ENCODE results near the gene PRPF40B. TPM values are rescaled to one million over a fixed set of nuclear protein-coding genes. Genes with fewer than 3 reads are reported as not detected.

The PRPF40B gene
- total RNA-seq, 3 donors from 2014 or later, result 10.4 to 34.0 (median 32.8) TPM

DNA sequence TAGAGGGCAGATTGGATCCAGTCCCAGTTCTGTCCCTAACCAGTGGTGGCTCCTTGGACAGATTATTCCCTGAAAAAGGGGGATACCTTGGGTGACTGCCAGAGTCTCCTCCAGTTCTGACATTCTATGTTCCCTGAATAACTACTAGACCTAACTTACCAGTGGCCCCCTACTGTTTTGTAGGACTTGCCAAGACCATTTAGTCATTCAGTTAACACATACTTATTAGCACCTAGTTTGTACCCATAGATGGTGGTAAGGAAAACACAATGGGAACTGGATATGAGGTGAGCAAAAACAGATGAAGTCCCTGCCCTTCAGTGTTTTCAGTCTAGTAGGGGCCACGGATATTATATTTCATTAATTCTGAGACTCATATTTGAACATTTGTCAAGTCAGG lies 3.5 kb downstream of the PRPF40B start:
- H3K27ac ChIP-seq, result no peak overlapping the region
- H3K36me3 ChIP-seq, result no peaks in the 10 kb centered on the region
- no peaks in the 10 kb centered on the region for H3K27me3 ChIP-seq
- H3K4me3 ChIP-seq, result no peak overlapping the region
- H3K9me3 ChIP-seq, result no peaks in the 10 kb centered on the region
- intact Hi-C loops (cut with DNase I; ENCODE audit: low total_unique reads), result no loop called here
- H3K4me1 ChIP-seq, result peaks cover 0 to 3% of the 10 kb centered on the region in 2 donors
- DNase-seq (ENCODE audit: low spot score in 2 of 2), result no peak
- TF ChIP-seq POLR2A (IDR thresholded peaks at IDR 0.05) (no peak), POLR2AphosphoS5 (IDR thresholded peaks at IDR 0.05) (no peak)
- TF ChIP-seq, protein P1, sequence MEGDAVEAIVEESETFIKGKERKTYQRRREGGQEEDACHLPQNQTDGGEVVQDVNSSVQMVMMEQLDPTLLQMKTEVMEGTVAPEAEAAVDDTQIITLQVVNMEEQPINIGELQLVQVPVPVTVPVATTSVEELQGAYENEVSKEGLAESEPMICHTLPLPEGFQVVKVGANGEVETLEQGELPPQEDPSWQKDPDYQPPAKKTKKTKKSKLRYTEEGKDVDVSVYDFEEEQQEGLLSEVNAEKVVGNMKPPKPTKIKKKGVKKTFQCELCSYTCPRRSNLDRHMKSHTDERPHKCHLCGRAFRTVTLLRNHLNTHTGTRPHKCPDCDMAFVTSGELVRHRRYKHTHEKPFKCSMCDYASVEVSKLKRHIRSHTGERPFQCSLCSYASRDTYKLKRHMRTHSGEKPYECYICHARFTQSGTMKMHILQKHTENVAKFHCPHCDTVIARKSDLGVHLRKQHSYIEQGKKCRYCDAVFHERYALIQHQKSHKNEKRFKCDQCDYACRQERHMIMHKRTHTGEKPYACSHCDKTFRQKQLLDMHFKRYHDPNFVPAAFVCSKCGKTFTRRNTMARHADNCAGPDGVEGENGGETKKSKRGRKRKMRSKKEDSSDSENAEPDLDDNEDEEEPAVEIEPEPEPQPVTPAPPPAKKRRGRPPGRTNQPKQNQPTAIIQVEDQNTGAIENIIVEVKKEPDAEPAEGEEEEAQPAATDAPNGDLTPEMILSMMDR (IDR thresholded peaks at IDR 0.05), result no peak

DNA sequence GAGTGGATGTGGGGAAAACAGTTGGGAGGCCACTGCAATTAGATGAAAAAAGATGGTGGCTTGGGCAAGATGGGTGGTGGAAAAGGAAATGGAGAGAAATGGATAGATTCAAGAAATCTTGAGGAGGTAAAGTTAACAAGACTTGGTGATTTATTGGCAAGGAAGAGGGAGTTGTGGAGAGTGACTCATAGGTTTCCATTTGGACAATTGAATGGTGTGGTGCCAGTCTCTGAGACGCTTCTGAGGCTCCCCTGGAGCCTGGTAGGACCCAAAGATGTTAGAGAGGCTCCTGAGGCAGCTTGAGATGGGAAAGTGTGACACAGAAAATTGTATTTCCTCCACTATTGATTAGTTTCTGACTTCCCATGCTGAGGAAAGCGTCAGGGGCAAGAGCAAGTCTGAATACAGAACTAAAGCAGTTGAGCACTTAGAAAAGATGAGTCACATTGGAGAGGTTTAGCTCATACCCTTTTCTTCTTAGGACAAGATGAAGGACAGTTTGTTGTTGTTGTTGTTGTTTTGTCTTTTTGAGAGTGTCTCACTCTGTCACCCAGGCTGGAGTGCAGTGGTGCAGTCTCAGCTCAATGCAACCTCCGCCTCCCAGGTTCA lies 4.5 kb downstream of the PRPF40B start:
- H3K27ac ChIP-seq, result no peak overlapping the region
- intact Hi-C loops (cut with DNase I; ENCODE audit: low total_unique reads), result no loop called here
- no peak for DNase-seq (ENCODE audit: low spot score in 2 of 2)
- TF ChIP-seq POLR2AphosphoS5 (IDR thresholded peaks at IDR 0.05) (no peak), POLR2A (IDR thresholded peaks at IDR 0.05) (no peak)
- TF ChIP-seq, protein P1 (IDR thresholded peaks at IDR 0.05), result no peak
- H3K4me3 ChIP-seq, result no peak overlapping the region
- no peaks in the 10 kb centered on the region for H3K9me3 ChIP-seq
- H3K27me3 ChIP-seq, result no peaks in the 10 kb centered on the region
- H3K4me1 ChIP-seq, result no peaks in the 10 kb centered on the region
- H3K36me3 ChIP-seq, result no peaks in the 10 kb centered on the region

DNA sequence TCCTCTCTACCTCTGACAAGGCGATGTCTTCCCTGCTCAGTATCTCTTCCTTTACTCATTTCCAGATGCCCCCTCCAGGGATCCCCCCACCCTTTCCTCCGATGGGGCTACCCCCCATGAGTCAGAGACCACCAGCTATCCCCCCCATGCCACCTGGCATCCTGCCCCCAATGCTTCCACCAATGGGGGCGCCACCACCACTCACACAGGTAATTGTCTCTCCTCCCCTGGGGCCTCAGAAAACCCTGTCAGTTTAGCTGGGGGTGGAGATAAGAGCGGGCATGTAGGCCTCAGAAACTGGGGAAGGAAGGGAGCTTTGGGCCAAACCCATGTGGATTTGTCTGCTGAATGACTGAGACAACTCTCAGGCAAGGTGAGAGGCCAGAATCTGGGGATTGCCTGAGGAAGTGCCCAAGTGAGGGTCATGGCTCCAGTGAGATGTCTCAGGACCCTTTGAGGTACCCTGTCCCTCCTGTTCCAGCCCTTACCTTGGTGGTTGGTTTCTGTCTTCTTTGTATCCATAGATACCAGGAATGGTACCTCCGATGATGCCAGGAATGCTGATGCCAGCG lies 8.1 kb downstream of the PRPF40B start:
- H3K4me3 ChIP-seq, result no peak overlapping the region
- H3K4me1 ChIP-seq, result no peaks in the 10 kb centered on the region
- H3K9me3 ChIP-seq, result no peaks in the 10 kb centered on the region
- no peaks in the 10 kb centered on the region for H3K36me3 ChIP-seq
- H3K27me3 ChIP-seq, result no peaks in the 10 kb centered on the region
- no peak overlapping the region for H3K27ac ChIP-seq
- TF ChIP-seq, protein P1 (IDR thresholded peaks at IDR 0.05), result no peak
- TF ChIP-seq POLR2A (IDR thresholded peaks at IDR 0.05) (no peak), POLR2AphosphoS5 (IDR thresholded peaks at IDR 0.05) (no peak)
- intact Hi-C loops (cut with DNase I; ENCODE audit: low total_unique reads), result no loop called here
- no peak for DNase-seq (ENCODE audit: low spot score in 2 of 2)

DNA sequence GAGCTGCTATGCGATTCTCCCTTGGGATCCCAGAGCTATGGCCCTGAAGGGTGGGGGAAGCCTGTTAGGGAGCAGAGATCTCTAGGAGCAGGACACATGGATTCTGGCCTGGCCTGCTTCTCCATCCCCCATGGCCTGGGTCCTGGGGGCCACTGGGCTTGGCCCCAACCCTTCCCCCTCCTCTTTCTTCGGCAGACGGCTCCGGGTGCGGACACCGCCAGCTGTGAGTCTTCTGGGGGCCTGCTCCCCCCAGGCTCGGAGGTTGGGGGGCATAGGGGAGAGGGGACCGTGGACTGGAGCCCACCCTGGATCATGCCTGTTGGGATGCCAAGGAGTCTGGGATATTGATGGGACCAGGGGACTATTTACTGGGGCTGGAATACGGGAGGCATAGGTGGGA lies 9.0 kb downstream of the PRPF40B start:
- intact Hi-C loops (cut with DNase I; ENCODE audit: low total_unique reads), result no loop called here
- Histone ChIP-seq H3K27ac (no peak overlapping the region), H3K4me3 (no peak overlapping the region), H3K36me3 (no peaks in the 10 kb centered on the region), H3K4me1 (no peaks in the 10 kb centered on the region), H3K27me3 (no peaks in the 10 kb centered on the region), H3K9me3 (no peaks in the 10 kb centered on the region)
- DNase-seq (ENCODE audit: low spot score in 2 of 2), result no peak
- TF ChIP-seq, protein P1 (IDR thresholded peaks at IDR 0.05), result no peak
- no peak for TF ChIP-seq POLR2AphosphoS5 (IDR thresholded peaks at IDR 0.05)
- TF ChIP-seq POLR2A (IDR thresholded peaks at IDR 0.05), result no peak

DNA sequence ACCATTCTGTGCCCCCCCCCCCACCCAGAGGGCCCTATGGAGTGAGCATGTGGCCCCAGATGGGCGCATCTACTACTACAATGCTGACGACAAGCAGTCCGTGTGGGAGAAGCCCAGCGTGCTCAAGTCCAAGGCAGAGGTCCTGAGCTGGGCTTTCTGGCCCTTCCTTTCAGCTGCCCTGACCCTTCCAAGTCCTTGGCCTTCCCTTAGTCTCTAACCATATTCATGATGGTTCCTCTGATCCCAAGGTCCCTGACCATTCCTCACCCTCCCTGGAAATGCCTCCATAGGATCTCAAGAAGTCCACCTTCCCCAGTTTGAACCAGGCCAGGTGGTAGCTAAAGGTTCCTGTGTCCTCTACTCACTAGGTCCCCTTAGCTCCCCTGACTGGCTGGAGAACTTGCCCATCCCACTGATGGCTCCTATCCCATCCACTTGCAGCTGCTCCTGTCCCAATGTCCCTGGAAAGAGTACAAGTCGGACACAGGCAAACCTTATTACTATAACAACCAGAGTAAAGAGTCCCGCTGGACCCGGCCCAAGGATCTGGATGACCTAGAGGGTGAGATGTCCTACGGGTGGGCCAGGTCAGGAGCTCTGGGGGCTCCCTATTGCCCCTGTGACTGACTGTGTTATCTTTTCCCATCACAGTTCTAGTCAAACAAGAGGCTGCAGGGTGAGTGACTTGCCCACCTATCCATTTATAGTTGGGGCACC lies 9.8 kb downstream of the PRPF40B start:
- TF ChIP-seq, protein P1 (IDR thresholded peaks at IDR 0.05), result no peak
- TF ChIP-seq POLR2A (IDR thresholded peaks at IDR 0.05) (no peak), POLR2AphosphoS5 (IDR thresholded peaks at IDR 0.05) (no peak)
- no peaks in the 10 kb centered on the region for H3K4me1 ChIP-seq
- H3K27ac ChIP-seq, result no peak overlapping the region
- no peaks in the 10 kb centered on the region for H3K27me3 ChIP-seq
- no peak overlapping the region for H3K4me3 ChIP-seq
- no peaks in the 10 kb centered on the region for H3K9me3 ChIP-seq
- no peak for DNase-seq (ENCODE audit: low spot score in 2 of 2)
- intact Hi-C loops (cut with DNase I; ENCODE audit: low total_unique reads), result no loop called here
- no peaks in the 10 kb centered on the region for H3K36me3 ChIP-seq

Measured in breast epithelium (tissue), 4 donors.